ENCODE measurements around the gene DPYSL4. TPM values are rescaled to one million over a fixed set of nuclear protein-coding genes. Genes with fewer than 3 reads are reported as not detected.

The DPYSL4 gene
- total RNA-seq, 1 donor from 2014 or later, result 17.7 TPM

DNA sequence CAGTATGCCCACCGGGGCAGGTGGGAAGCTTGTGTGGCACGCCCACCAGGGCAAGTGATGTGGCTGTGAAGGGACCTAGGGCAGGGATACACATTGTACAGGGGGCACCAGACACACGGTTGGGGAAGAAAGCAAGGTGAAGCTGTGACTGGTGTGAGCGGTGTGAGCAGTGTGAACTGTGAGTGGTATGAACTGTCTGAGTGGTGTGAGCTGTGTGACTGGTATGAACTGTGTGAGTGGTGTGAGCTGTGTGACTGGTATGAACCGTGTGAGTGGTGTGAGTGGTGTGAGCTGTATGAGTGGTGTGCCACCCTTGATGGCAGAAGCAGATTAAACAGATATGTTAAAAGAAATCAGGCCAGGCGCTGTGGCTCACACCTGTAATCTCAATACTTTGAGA lies 48.1 kb downstream of the DPYSL4 start:
- Mint-ChIP-seq H3K9me3 (no peaks in the 10 kb centered on the region), H3K4me1 (peaks cover 26% of the 10 kb centered on the region), H3K4me3 (no peak overlapping the region), H3K27me3 (ENCODE audit: insufficient read depth, low read depth) (peaks cover 6% of the 10 kb centered on the region), H3K36me3 (no peaks in the 10 kb centered on the region), H3K27ac (no peak overlapping the region)
- Histone ChIP-seq H3F3A (ENCODE audit: low read depth) (peaks cover 3% of the 10 kb centered on the region), H3K9me3 (ENCODE audit: low read depth) (no peaks in the 10 kb centered on the region), H3K9ac (no peak overlapping the region), H3K4me3 (no peak overlapping the region), H3K79me2 (ENCODE audit: low read depth) (no peaks in the 10 kb centered on the region), H3K4me1 (peaks cover 14% of the 10 kb centered on the region), H3K36me3 (no peaks in the 10 kb centered on the region), H3K27me3 (no peaks in the 10 kb centered on the region), H3K27ac (no peak overlapping the region), H4K20me1 (ENCODE audit: low read depth) (peaks cover 8% of the 10 kb centered on the region), H2AFZ (replicated peaks) (no peak overlapping the region), H3K4me2 (no peak overlapping the region)
- DNase-seq (ENCODE audit: low spot score), result no peak
- TF ChIP-seq EZH2 (IDR thresholded peaks at IDR 0.05) (no peak), EZH2phosphoT487 (IDR thresholded peaks at IDR 0.05) (no peak)
- TF ChIP-seq, protein P1, sequence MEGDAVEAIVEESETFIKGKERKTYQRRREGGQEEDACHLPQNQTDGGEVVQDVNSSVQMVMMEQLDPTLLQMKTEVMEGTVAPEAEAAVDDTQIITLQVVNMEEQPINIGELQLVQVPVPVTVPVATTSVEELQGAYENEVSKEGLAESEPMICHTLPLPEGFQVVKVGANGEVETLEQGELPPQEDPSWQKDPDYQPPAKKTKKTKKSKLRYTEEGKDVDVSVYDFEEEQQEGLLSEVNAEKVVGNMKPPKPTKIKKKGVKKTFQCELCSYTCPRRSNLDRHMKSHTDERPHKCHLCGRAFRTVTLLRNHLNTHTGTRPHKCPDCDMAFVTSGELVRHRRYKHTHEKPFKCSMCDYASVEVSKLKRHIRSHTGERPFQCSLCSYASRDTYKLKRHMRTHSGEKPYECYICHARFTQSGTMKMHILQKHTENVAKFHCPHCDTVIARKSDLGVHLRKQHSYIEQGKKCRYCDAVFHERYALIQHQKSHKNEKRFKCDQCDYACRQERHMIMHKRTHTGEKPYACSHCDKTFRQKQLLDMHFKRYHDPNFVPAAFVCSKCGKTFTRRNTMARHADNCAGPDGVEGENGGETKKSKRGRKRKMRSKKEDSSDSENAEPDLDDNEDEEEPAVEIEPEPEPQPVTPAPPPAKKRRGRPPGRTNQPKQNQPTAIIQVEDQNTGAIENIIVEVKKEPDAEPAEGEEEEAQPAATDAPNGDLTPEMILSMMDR (IDR thresholded peaks at IDR 0.05), result no peak

DNA sequence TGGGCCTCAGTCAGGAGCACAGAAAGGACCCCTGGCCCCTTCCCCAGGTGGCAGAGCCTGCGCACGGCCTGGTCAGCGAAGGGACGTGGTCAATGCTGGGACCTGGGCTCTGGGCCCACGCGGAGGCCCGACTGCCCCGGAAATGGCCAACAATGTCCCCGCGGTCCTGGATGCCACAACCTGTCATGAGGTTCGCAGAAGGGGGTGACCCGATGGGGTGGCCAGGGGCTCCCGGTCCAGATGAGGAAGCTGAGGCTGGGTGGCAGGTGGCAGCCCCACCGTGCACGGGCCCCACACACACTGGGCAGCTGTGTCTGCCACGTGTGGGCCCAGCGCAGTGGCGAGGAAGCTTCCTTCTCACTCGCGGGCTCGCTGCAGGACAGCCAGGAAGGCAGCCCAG lies 49.4 kb downstream of the DPYSL4 start:
- peaks cover 14% of the 10 kb centered on the region for H3K4me1 ChIP-seq
- H3K27ac Mint-ChIP-seq, result no peak overlapping the region
- H3K27me3 ChIP-seq, result no peaks in the 10 kb centered on the region
- no peak for DNase-seq (ENCODE audit: low spot score)
- no peak overlapping the region for H3K4me3 Mint-ChIP-seq
- H3K27me3 Mint-ChIP-seq (ENCODE audit: insufficient read depth, low read depth), result peaks cover 6% of the 10 kb centered on the region
- H3K27ac ChIP-seq, result no peak overlapping the region
- H3F3A ChIP-seq (ENCODE audit: low read depth), result peaks cover 3% of the 10 kb centered on the region
- H3K9me3 Mint-ChIP-seq, result no peaks in the 10 kb centered on the region
- no peaks in the 10 kb centered on the region for H3K9me3 ChIP-seq (ENCODE audit: low read depth)
- H3K79me2 ChIP-seq (ENCODE audit: low read depth), result no peaks in the 10 kb centered on the region
- no peak for TF ChIP-seq EZH2phosphoT487 (IDR thresholded peaks at IDR 0.05)
- no peak for TF ChIP-seq EZH2 (IDR thresholded peaks at IDR 0.05)
- TF ChIP-seq, protein P1 (IDR thresholded peaks at IDR 0.05), result no peak
- H2AFZ ChIP-seq (replicated peaks), result no peak overlapping the region
- H3K9ac ChIP-seq, result no peak overlapping the region
- H3K4me2 ChIP-seq, result no peak overlapping the region
- no peaks in the 10 kb centered on the region for H3K36me3 Mint-ChIP-seq
- H4K20me1 ChIP-seq (ENCODE audit: low read depth), result peaks cover 8% of the 10 kb centered on the region
- H3K36me3 ChIP-seq, result no peaks in the 10 kb centered on the region
- H3K4me3 ChIP-seq, result no peak overlapping the region
- peaks cover 34% of the 10 kb centered on the region for H3K4me1 Mint-ChIP-seq

DNA sequence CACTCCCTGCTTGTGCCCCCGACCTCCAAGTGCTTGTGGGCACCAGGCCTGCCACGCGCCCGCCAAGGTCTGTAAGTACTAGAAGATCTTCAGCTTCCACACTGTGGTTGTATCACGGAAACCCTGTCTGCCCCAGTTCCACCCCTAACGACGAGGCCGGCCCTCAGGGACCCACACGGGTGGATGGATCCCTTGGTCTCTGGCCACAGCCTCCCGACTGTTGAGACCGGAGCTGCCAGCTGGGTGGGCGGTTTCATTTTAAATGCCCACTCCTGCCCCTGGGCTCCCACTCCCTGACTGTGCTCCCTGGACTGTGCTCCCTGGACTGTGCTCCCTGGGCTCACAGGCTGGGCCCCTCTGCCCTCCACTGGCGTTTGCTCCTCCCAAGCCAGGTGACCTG lies 50.1 kb downstream of the DPYSL4 start:
- Histone ChIP-seq H3K9me3 (ENCODE audit: low read depth) (no peaks in the 10 kb centered on the region), H3F3A (ENCODE audit: low read depth) (peaks cover 3% of the 10 kb centered on the region), H3K4me1 (peaks cover 14% of the 10 kb centered on the region), H2AFZ (replicated peaks) (no peak overlapping the region), H3K27ac (no peak overlapping the region), H3K27me3 (no peaks in the 10 kb centered on the region), H4K20me1 (ENCODE audit: low read depth) (peaks cover 8% of the 10 kb centered on the region), H3K79me2 (ENCODE audit: low read depth) (no peaks in the 10 kb centered on the region), H3K9ac (no peak overlapping the region), H3K36me3 (no peaks in the 10 kb centered on the region), H3K4me3 (no peak overlapping the region), H3K4me2 (no peak overlapping the region)
- H3K4me3 Mint-ChIP-seq, result no peak overlapping the region
- no peaks in the 10 kb centered on the region for H3K9me3 Mint-ChIP-seq
- H3K27me3 Mint-ChIP-seq (ENCODE audit: insufficient read depth, low read depth), result peaks cover 5% of the 10 kb centered on the region
- TF ChIP-seq EZH2phosphoT487 (IDR thresholded peaks at IDR 0.05), result no peak
- no peak for TF ChIP-seq EZH2 (IDR thresholded peaks at IDR 0.05)
- TF ChIP-seq, protein P1 (IDR thresholded peaks at IDR 0.05), result no peak
- H3K36me3 Mint-ChIP-seq, result no peaks in the 10 kb centered on the region
- H3K27ac Mint-ChIP-seq, result no peak overlapping the region
- DNase-seq (ENCODE audit: low spot score), result no peak
- H3K4me1 Mint-ChIP-seq, result peaks cover 33% of the 10 kb centered on the region
